Karpas-422 (cell line): ENCODE results near the gene NOL4L. TPM values are rescaled to one million over a fixed set of nuclear protein-coding genes. Genes with fewer than 3 reads are reported as not detected.

Experiments used
- DNase-seq: peaks from one replicate; pipeline ENCODE4 v3.0.0-alpha.2; 2015
- H2AFZ ChIP-seq: fragments of 200-600 bp; sonication (generic); 2 replicates; pipeline ENCODE4 v1.6.1; 2014; ENCODE audit warnings: antibody characterized with exemption, low read length, mixed read lengths
- H3K27ac ChIP-seq: fragments of 200-600 bp; sonication (generic); 2 replicates; pipeline ENCODE4 v1.5.1; 2014; ENCODE audit warnings: mild to moderate bottlenecking, low read length, moderate library complexity
- H3K27me3 ChIP-seq: fragments of 200-600 bp; sonication (generic); 2 replicates; pipeline ENCODE4 v1.6.1; 2014; ENCODE audit warnings: low read length, mixed read lengths
- H3K36me3 ChIP-seq: fragments of 200-600 bp; sonication (generic); 2 replicates; pipeline ENCODE4 v1.6.1; 2014; ENCODE audit warnings: low read length, mixed read lengths; ENCODE audit not compliant: insufficient read depth
- H3K4me1 ChIP-seq: fragments of 200-600 bp; sonication (generic); 2 replicates; pipeline ENCODE4 v1.6.1; 2014; ENCODE audit warnings: mild to moderate bottlenecking, low read length, mixed read lengths
- H3K4me2 ChIP-seq: fragments of 200-600 bp; sonication (generic); 2 replicates; pipeline ENCODE4 v1.6.1; 2014; ENCODE audit warnings: low read length, low read depth, mild to moderate bottlenecking; ENCODE audit not compliant: poor library complexity, severe bottlenecking
- H3K4me3 ChIP-seq: fragments of 200-600 bp; sonication (generic); 2 replicates; pipeline ENCODE4 v1.5.1; 2014; ENCODE audit warnings: mild to moderate bottlenecking, antibody characterized with exemption, low read length, mixed read lengths
- H3K79me2 ChIP-seq: fragments of 200-600 bp; sonication (generic); 2 replicates; pipeline ENCODE4 v1.6.1; 2014; ENCODE audit warnings: mild to moderate bottlenecking, low read length, mixed read lengths
- H3K9ac ChIP-seq: fragments of 200-600 bp; sonication (generic); 2 replicates; pipeline ENCODE4 v1.6.0; 2014; ENCODE audit warnings: low read length
- H3K9me2 ChIP-seq: fragments of 200-600 bp; sonication (generic), shearing (Covaris generic); replicated peaks from 2 replicates; pipeline ENCODE4 v1.6.0; 2014; ENCODE audit warnings: mild to moderate bottlenecking, low read length, moderate library complexity; ENCODE audit not compliant: insufficient read depth
- H3K9me3 ChIP-seq: fragments of 300-700, 200-600 bp; sonication (generic); 2 replicates; pipeline ENCODE4 v1.6.1; 2014; ENCODE audit warnings: low read length, mixed read lengths
- H4K20me1 ChIP-seq: fragments of 200-600 bp; sonication (generic); 2 replicates; pipeline ENCODE4 v1.6.1; 2014; ENCODE audit warnings: mild to moderate bottlenecking, antibody characterized with exemption, low read length, low read depth; ENCODE audit not compliant: insufficient read depth
- total RNA-seq: library from RNA; depleted of rRNA; stranded (reverse); fragments of >200 nt; shearing (Covaris generic); gene quantifications from 2 replicates; pipeline ENCODE4 v1.2.3, GENCODE V29; 2014; ENCODE audit warnings: low replicate concordance

NOL4L gene
- total RNA-seq, 1 experiment from 2014 or later, result 1.5 TPM

- Histone ChIP-seq H2AFZ (no peak overlapping the region), H3K4me1 (peaks cover 20% of the 10 kb centered on the region), H3K27ac (no peak overlapping the region), H3K4me3 (no peak overlapping the region), H4K20me1 (no peaks in the 10 kb centered on the region; the same call in 1 of the 2 replicates), H3K4me2 (no peak overlapping the region), H3K9ac (no peak overlapping the region), H3K9me2 (no peaks in the 10 kb centered on the region), H3K27me3 (0 out of 2 replicates have a peak, but pooled peaks cover 2% of the 10 kb centered on the region), H3K79me2 (no peaks in the 10 kb centered on the region), H3K36me3 (no peaks in the 10 kb centered on the region), H3K9me3 (no peaks in the 10 kb centered on the region)
- DNase-seq, result no peak
Measured at GRCh38 chr20:32585586-32586127, 524 bp upstream of the NOL4L start.

- no peak overlapping the region for H3K4me2 ChIP-seq
- H3K79me2 ChIP-seq, result no peaks in the 10 kb centered on the region
- no peak overlapping the region for H3K4me3 ChIP-seq
Measured at GRCh38 chr20:32583581-32584070, 1.5 kb downstream of the NOL4L start.

DNA sequence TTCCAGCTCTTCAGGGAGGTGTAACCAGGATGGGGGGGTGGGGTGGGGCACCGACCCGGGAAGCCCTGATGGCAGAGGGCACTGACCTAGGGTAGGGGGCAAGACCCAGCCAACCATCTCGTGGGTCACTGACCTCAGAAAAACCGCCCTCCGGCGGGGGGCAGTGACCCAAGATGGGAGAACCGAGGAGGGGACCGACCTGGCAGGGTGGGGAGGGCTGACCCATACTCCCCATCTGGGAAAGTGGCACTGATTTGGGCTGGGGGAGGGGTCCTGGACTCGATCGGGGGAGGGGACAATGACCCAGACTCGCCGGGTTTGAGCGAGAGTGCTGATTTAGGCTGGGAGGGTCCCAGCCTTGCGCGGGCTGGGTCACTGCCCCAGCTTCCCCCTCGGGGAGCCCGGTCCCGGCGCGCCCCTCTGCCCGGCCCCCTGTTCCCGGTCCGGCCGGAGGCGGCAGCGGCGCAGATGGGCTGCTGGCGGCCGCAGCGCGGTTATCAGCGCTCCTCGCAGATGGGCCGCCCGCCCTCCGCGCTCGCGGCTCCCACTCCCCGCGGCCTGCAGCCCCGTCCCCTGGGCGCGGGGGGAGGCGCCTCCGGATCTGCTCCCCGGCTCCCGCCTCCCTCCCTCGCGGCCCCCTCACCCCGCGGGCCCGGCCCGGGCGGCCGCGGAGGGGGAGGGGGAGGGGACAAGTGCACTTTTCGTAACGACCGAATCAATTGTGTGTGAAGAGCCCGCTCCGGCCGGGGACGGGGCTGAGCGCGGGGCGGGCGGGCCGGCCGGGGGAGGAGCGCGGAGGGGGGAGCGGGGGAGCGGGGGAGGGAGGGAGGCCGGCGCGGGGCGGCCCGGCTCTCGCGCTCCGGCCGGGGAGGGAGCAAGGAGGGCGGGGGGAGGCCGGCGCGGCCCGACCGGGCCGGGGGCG is 2.2 kb downstream of the NOL4L start:
- Histone ChIP-seq H2AFZ (no peak overlapping the region), H3K9me3 (no peaks in the 10 kb centered on the region), H3K79me2 (no peaks in the 10 kb centered on the region), H3K9ac (no peak overlapping the region), H3K4me3 (no peak overlapping the region), H3K9me2 (no peaks in the 10 kb centered on the region), H3K4me1 (peaks cover 20% of the 10 kb centered on the region), H3K4me2 (no peak overlapping the region), H3K27me3 (0 out of 2 replicates have a peak, but pooled peaks cover 2% of the 10 kb centered on the region), H3K36me3 (no peaks in the 10 kb centered on the region), H4K20me1 (no peaks in the 10 kb centered on the region), H3K27ac (no peak overlapping the region)
- no peak for DNase-seq

More at GRCh38 chr20:32583581-32584070, 1.5 kb downstream of the NOL4L start:
- Histone ChIP-seq H3K4me1 (peaks cover 20% of the 10 kb centered on the region), H4K20me1 (no peaks in the 10 kb centered on the region), H3K27ac (no peak overlapping the region), H3K9me3 (no peaks in the 10 kb centered on the region), H2AFZ (no peak overlapping the region), H3K9me2 (no peaks in the 10 kb centered on the region), H3K36me3 (no peaks in the 10 kb centered on the region), H3K9ac (no peak overlapping the region), H3K27me3 (0 out of 2 replicates have a peak, but pooled peaks cover 2% of the 10 kb centered on the region)
- DNase-seq, result no peak

GRCh38 chr20:32581839-32582658 is 3.1 kb downstream of the NOL4L start:
- Histone ChIP-seq H3K9ac (no peak overlapping the region), H3K27me3 (0 out of 2 replicates have a peak, but pooled peaks cover 2% of the 10 kb centered on the region), H2AFZ (no peak overlapping the region), H3K36me3 (no peaks in the 10 kb centered on the region), H3K27ac (no peak overlapping the region), H3K9me3 (no peaks in the 10 kb centered on the region), H3K4me3 (no peak overlapping the region), H3K9me2 (no peaks in the 10 kb centered on the region), H3K4me1 (peaks cover 20% of the 10 kb centered on the region), H3K79me2 (no peaks in the 10 kb centered on the region), H3K4me2 (no peak overlapping the region), H4K20me1 (0 out of 2 replicates have a peak, but pooled peaks cover 3% of the 10 kb centered on the region)
- no peak for DNase-seq

- Histone ChIP-seq H3K9me3 (no peaks in the 10 kb centered on the region), H3K79me2 (no peaks in the 10 kb centered on the region), H3K9me2 (no peaks in the 10 kb centered on the region), H3K36me3 (no peaks in the 10 kb centered on the region), H3K4me1 (peaks cover 14% of the 10 kb centered on the region), H4K20me1 (0 out of 2 replicates have a peak, but pooled peaks cover 3% of the 10 kb centered on the region), H3K4me3 (no peak overlapping the region), H2AFZ (no peak overlapping the region), H3K9ac (no peak overlapping the region), H3K4me2 (no peak overlapping the region), H3K27ac (no peak overlapping the region), H3K27me3 (0 out of 2 replicates have a peak, but pooled peaks cover 2% of the 10 kb centered on the region)
- DNase-seq, result no peak
Measured at GRCh38 chr20:32580970-32581838, 3.9 kb downstream of the NOL4L start.

- Histone ChIP-seq H3K9ac (no peak overlapping the region), H3K27me3 (no peaks in the 10 kb centered on the region), H3K27ac (no peak overlapping the region), H4K20me1 (0 out of 2 replicates have a peak, but pooled peaks cover 3% of the 10 kb centered on the region), H3K79me2 (no peaks in the 10 kb centered on the region), H2AFZ (no peak overlapping the region), H3K9me3 (no peaks in the 10 kb centered on the region), H3K4me3 (no peak overlapping the region), H3K4me1 (peaks cover 6% of the 10 kb centered on the region), H3K36me3 (no peaks in the 10 kb centered on the region), H3K4me2 (no peak overlapping the region), H3K9me2 (no peaks in the 10 kb centered on the region)
- no peak for DNase-seq
Measured at GRCh38 chr20:32580219-32580969, 4.7 kb downstream of the NOL4L start.

DNA sequence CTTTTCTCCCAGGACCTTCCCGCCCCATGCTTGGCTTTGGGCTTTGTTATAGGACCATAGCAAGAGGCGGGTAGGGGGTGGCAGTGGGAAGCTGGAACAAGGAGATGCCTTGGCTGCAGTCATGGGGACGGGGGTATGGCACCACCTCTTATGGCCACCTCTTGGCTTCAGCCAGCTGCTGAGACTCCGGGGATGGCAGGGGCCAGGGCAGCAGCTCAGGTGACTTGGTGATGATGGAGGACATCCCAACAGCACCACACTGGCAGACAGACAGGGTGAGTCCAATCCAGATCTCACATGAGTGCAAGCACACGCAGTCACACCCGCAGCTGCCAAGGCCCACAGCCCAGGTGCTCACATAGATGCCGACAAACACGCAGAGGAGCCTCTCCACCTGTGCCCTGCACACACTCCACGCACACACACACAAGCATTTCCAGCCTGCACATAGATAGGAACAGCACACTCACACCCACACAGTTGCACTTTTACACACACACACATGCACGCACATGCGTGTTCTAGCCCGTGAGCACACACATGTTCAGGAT is 6.2 kb downstream of the NOL4L start:
- Histone ChIP-seq H2AFZ (no peak overlapping the region), H3K27ac (no peak overlapping the region), H3K27me3 (no peaks in the 10 kb centered on the region), H3K79me2 (no peaks in the 10 kb centered on the region), H4K20me1 (0 out of 2 replicates have a peak, but pooled peaks cover 3% of the 10 kb centered on the region), H3K36me3 (no peaks in the 10 kb centered on the region), H3K4me2 (no peak overlapping the region), H3K4me3 (no peak overlapping the region), H3K4me1 (no peaks in the 10 kb centered on the region), H3K9me2 (no peaks in the 10 kb centered on the region), H3K9me3 (no peaks in the 10 kb centered on the region), H3K9ac (no peak overlapping the region)
- DNase-seq, result no peak
